MM.1S (cell line): ENCODE measurements around the gene ADAR.

ENCODE experiments used
- DNase-seq: peaks from one replicate; pipeline ENCODE4 v3.0.0-alpha.2; 2015
- H2AFZ ChIP-seq: fragments of 300-600 bp; sonication (generic); 2 replicates; pipeline ENCODE4 v1.6.0; 2016; ENCODE audit warnings: antibody characterized with exemption, low read length
- H3F3A ChIP-seq: fragments of 300-600 bp; sonication (generic); 2 replicates; pipeline ENCODE4 v1.6.1; 2016; ENCODE audit warnings: mild to moderate bottlenecking, antibody characterized with exemption, low read length, moderate library complexity, mixed read lengths; ENCODE audit not compliant: insufficient read depth
- H3K27ac ChIP-seq: fragments of 300-600 bp; sonication (generic); 2 replicates; pipeline ENCODE4 v1.5.1; 2016; ENCODE audit warnings: mild to moderate bottlenecking, low read length
- H3K27me3 ChIP-seq: fragments of 300-600 bp; sonication (generic); replicated peaks from 2 replicates; pipeline ENCODE4 v1.6.0; 2016; ENCODE audit warnings: low read length; ENCODE audit not compliant: insufficient read depth
- H3K36me3 ChIP-seq: fragments of 300-600 bp; sonication (generic); replicated peaks from 2 replicates; pipeline ENCODE4 v1.6.1; 2016; ENCODE audit warnings: mild to moderate bottlenecking, low read length, mixed read lengths; ENCODE audit not compliant: insufficient read depth
- H3K4me1 ChIP-seq: fragments of 300-600 bp; sonication (generic); 2 replicates; pipeline ENCODE4 v1.6.1; 2016; ENCODE audit warnings: low read length, mixed read lengths
- H3K4me2 ChIP-seq: fragments of 300-600 bp; sonication (generic); 2 replicates; pipeline ENCODE4 v1.6.0; 2016; ENCODE audit warnings: low read depth, low read length
- H3K4me3 ChIP-seq: fragments of 300-600 bp; sonication (generic); 2 replicates; pipeline ENCODE4 v1.5.1; 2016; ENCODE audit warnings: low read length, mixed read lengths
- H3K79me2 ChIP-seq: fragments of 300-600 bp; sonication (generic); 2 replicates; pipeline ENCODE4 v1.6.1; 2016; ENCODE audit warnings: mixed run types, low read length, mixed read lengths
- H3K9ac ChIP-seq: fragments of 300-600 bp; sonication (generic); 2 replicates; pipeline ENCODE4 v1.6.1; 2016; ENCODE audit warnings: low read length, mixed read lengths
- H3K9me2 ChIP-seq: fragments of 300-600 bp; sonication (generic); replicated peaks from 2 replicates; pipeline ENCODE4 v1.6.1; 2016; ENCODE audit warnings: mild to moderate bottlenecking, low read length, mixed read lengths; ENCODE audit not compliant: insufficient read depth
- H3K9me3 ChIP-seq: fragments of 300-600 bp; sonication (generic); replicated peaks from 2 replicates; pipeline ENCODE4 v1.6.1; 2016; ENCODE audit warnings: mild to moderate bottlenecking, low read length, mixed read lengths; ENCODE audit not compliant: insufficient read depth
- H4K20me1 ChIP-seq: fragments of 300-600 bp; sonication (generic); 2 replicates; pipeline ENCODE4 v1.6.1; 2016; ENCODE audit warnings: mild to moderate bottlenecking, low read length, moderate library complexity, mixed read lengths; ENCODE audit not compliant: insufficient read depth
- CTCF ChIP-seq: fragments of 300-600 bp; sonication (generic); IDR thresholded peaks from 2 replicates; pipeline ENCODE4 v1.5.1; 2016; ENCODE audit warnings: antibody characterized with exemption, low read length, mixed read lengths
- EZH2 ChIP-seq: fragments of 300-600 bp; sonication (generic); optimal IDR thresholded peaks from 2 replicates; pipeline ENCODE3; 2017; ENCODE audit warnings: low read depth, mild to moderate bottlenecking, antibody characterized with exemption, low read length, mixed read lengths
- EZH2phosphoT487 ChIP-seq: fragments of 300-600 bp; sonication (generic); IDR thresholded peaks from 2 replicates; pipeline ENCODE4 v1.6.1; 2018; ENCODE audit warnings: antibody characterized with exemption, low read length

ADAR gene

GRCh38 chr1:154559466-154560044 is 48.4 kb downstream of the ADAR start:
- no peaks in the 10 kb centered on the region for H3K27me3 ChIP-seq
- peak overlapping the region; percentile 95 for H3K4me2 ChIP-seq
- no peaks in the 10 kb centered on the region for H3K9me3 ChIP-seq

GRCh38 chr1:154558720-154559465 is 49.1 kb downstream of the ADAR start:
- H3K36me3 ChIP-seq, result peaks cover 16% of the 10 kb centered on the region
- peak overlapping the region; percentile 74 for H2AFZ ChIP-seq
- no peaks in the 10 kb centered on the region for H3K9me3 ChIP-seq
- H3K9ac ChIP-seq, result peak overlapping the region; percentile 67
- peak overlapping the region; percentile 54 for H3K27ac ChIP-seq
- peaks cover 43% of the 10 kb centered on the region for H3K79me2 ChIP-seq
- H3K4me1 ChIP-seq, result peaks cover 16% of the 10 kb centered on the region
- H3K4me3 ChIP-seq, result peak overlapping the region; percentile 71
- H4K20me1 ChIP-seq, result 0 out of 2 replicates have a peak, but pooled peaks cover 10% of the 10 kb centered on the region
- H3K9me2 ChIP-seq, result no peaks in the 10 kb centered on the region
- H3K4me2 ChIP-seq, result peak overlapping the region; percentile 95
- peak; percentile 100 for DNase-seq
- TF ChIP-seq CTCF (no peak), EZH2phosphoT487 (no peak), EZH2 (no peak)
- peaks cover 16% of the 10 kb centered on the region for H3F3A ChIP-seq
- H3K27me3 ChIP-seq, result no peaks in the 10 kb centered on the region

More at GRCh38 chr1:154559466-154560044, 48.4 kb downstream of the ADAR start:
- Histone ChIP-seq H3K4me3 (peak overlapping the region; percentile 71), H3K4me1 (peaks cover 16% of the 10 kb centered on the region), H2AFZ (peak overlapping the region; percentile 74), H4K20me1 (0 out of 2 replicates have a peak, but pooled peaks cover 10% of the 10 kb centered on the region), H3K9me2 (no peaks in the 10 kb centered on the region), H3K36me3 (peaks cover 9% of the 10 kb centered on the region), H3K79me2 (peaks cover 37% of the 10 kb centered on the region), H3K9ac (peak overlapping the region; percentile 67), H3F3A (peaks cover 13% of the 10 kb centered on the region), H3K27ac (peak overlapping the region; percentile 54)
- DNase-seq, result peak; percentile 97
- TF ChIP-seq EZH2phosphoT487 (no peak), CTCF (peak; percentile 100), EZH2 (no peak)

- H4K20me1 ChIP-seq, result 0 out of 2 replicates have a peak, but pooled peaks cover 10% of the 10 kb centered on the region
- H3K27ac ChIP-seq, result peak within 1 kb of the TSS; percentile 54
- peak within 1 kb of the TSS; percentile 87 for H3K9ac ChIP-seq
- H3K4me2 ChIP-seq, result peak within 1 kb of the TSS; percentile 96
- peaks cover 43% of the 10 kb centered on the region for H3K79me2 ChIP-seq
- DNase-seq, result peak; percentile 58
- peaks cover 16% of the 10 kb centered on the region for H3K4me1 ChIP-seq
- peak within 1 kb of the TSS; percentile 74 for H2AFZ ChIP-seq
- no peak for TF ChIP-seq EZH2phosphoT487
- no peak for TF ChIP-seq EZH2
- no peak for TF ChIP-seq CTCF
- H3K4me3 ChIP-seq, result peak within 1 kb of the TSS; percentile 88
- peaks cover 16% of the 10 kb centered on the region for H3F3A ChIP-seq
- H3K27me3 ChIP-seq, result no peaks in the 10 kb centered on the region
- no peaks in the 10 kb centered on the region for H3K9me3 ChIP-seq
- H3K36me3 ChIP-seq, result peaks cover 20% of the 10 kb centered on the region
- H3K9me2 ChIP-seq, result no peaks in the 10 kb centered on the region
Measured at GRCh38 chr1:154557939-154558719, 49.9 kb downstream of the ADAR start, which contains the start of gene UBE2Q1. Gene UBE2Q1, minus strand, starts transcription at chr1:154558662. Its CDS starts 109 bp downstream, at chr1:154558553.
